Activated CD4-positive, alpha-beta T cell treated with anti-CD3 and anti-CD28 coated beads for 36 hours (primary cell): ENCODE results near the gene CFAP46. TPM values are rescaled to one million over a fixed set of nuclear protein-coding genes. Genes with fewer than 3 reads are reported as not detected.
"Not testable (repeated sequence)": the region's sequence is repeated elsewhere in the genome, so short reads cannot be mapped to it uniquely, and the experiment has no call there.

Source experiments
- ATAC-seq: fragments of 200-7000 bp; cut with Tn5 transposase; one replicate; pipeline ENCODE4 v1.10.0; 2021; ENCODE audit warnings: mild to moderate bottlenecking, moderate library complexity
- CTCF ChIA-PET: fragments of 350-600 bp; sonication (Branson Sonifier 250); formaldehyde crosslinking; loops from one replicate; lab custom pipeline; 2021; ENCODE audit warnings: antibody characterized with exemption; lab: Charles Lee
- POLR2A ChIA-PET: fragments of 350-600 bp; sonication (Branson Sonifier 250); formaldehyde crosslinking; loops from one replicate; lab custom pipeline; 2021; ENCODE audit warnings: antibody characterized with exemption, inconsistent platforms; lab: Charles Lee
- DNase-seq: peaks from one replicate; pipeline ENCODE4 v3.0.0-alpha.2; 2020
- H3K27ac Mint-ChIP-seq: one replicate; pipeline ENCODE4 v1.8.0; 2021; ENCODE audit warnings: mixed read lengths
- H3K27me3 Mint-ChIP-seq: one replicate; pipeline ENCODE4 v1.8.0; 2021; ENCODE audit warnings: mixed read lengths
- H3K36me3 Mint-ChIP-seq: one replicate; pipeline ENCODE4 v1.8.0; 2021; ENCODE audit warnings: low read depth, mixed read lengths
- H3K4me1 Mint-ChIP-seq: one replicate; pipeline ENCODE4 v1.8.0; 2021; ENCODE audit warnings: mixed read lengths
- H3K4me3 Mint-ChIP-seq: one replicate; pipeline ENCODE4 v1.8.0; 2021; ENCODE audit warnings: mild to moderate bottlenecking, moderate library complexity, mixed read lengths
- H3K9me3 Mint-ChIP-seq: one replicate; pipeline ENCODE4 v1.8.0; 2021; ENCODE audit warnings: low read depth, mixed read lengths
- intact Hi-C, 2 experiments: fragments of 100-400 bp; cut with DNase I in 1 of 2; cut with micrococcal nuclease in 1 of 2; formaldehyde crosslinking; loops; one replicate each; pipeline versions ENCODE4 v1.14.2 to v1.15.1; 2022 to 2024; cut with DNase I, micrococcal nuclease
- total RNA-seq, 2 experiments: library from RNA; stranded (reverse); gene quantifications; one replicate each; pipeline ENCODE4 v1.2.3, GENCODE V29; 2021

Gene CFAP46
- total RNA-seq, 2 experiments from 2014 or later: 0.16 to 0.21 TPM

- Mint-ChIP-seq H3K27ac (no peak overlapping the region), H3K4me3 (no peak overlapping the region), H3K27me3 (peaks cover 39% of the 10 kb centered on the region), H3K36me3 (no peaks in the 10 kb centered on the region), H3K9me3 (no peaks in the 10 kb centered on the region), H3K4me1 (peaks cover 26% of the 10 kb centered on the region)
- CTCF ChIA-PET: interaction anchor here (1.4 kb wide), 1 partner anchor 25 kb away, joined by 5 read pairs; no protein-coding TSS in a partner anchor
- POLR2A ChIA-PET: no interaction called here
- intact Hi-C loops: loop anchor here in 1 of 2 experiments (10.0 kb wide), 2 partner anchors 421 to 661 kb away; partner anchors contain the start of gene STK32C
- no peak for DNase-seq
- ATAC-seq: no peak
These were observed 23.2 kb upstream of the CFAP46 start for GRCh38 chr10:132965411-132966057.

GRCh38 chr10:132964707-132965410 lies 22.5 kb upstream of the CFAP46 start:
- H3K9me3 Mint-ChIP-seq, H3K4me3 Mint-ChIP-seq, H3K27ac Mint-ChIP-seq, POLR2A ChIA-PET, H3K36me3 Mint-ChIP-seq: not testable (repeated sequence)
- intact Hi-C loops: loop anchor here in 1 of 2 experiments (5.0 to 10.0 kb wide), 4 partner anchors 388 to 660 kb away; partner anchors contain the start of genes MTG1 and STK32C
- Mint-ChIP-seq H3K4me1 (peaks cover 26% of the 10 kb centered on the region), H3K27me3 (peaks cover 39% of the 10 kb centered on the region)
- CTCF ChIA-PET: interaction anchor here (1.4 kb wide), 1 partner anchor 25 kb away, joined by 5 read pairs; no protein-coding TSS in a partner anchor
- peak; percentile 13 for ATAC-seq
- DNase-seq: peak; percentile 53

GRCh38 chr10:132964231-132964630 lies 21.9 kb upstream of the CFAP46 start:
- Mint-ChIP-seq H3K27ac (no peak overlapping the region), H3K27me3 (peaks cover 39% of the 10 kb centered on the region), H3K9me3 (no peaks in the 10 kb centered on the region), H3K36me3 (no peaks in the 10 kb centered on the region), H3K4me1 (peaks cover 26% of the 10 kb centered on the region), H3K4me3 (no peak overlapping the region)
- DNase-seq (no peak), ATAC-seq (no peak)
- ChIA-PET POLR2A (no interaction called here), CTCF (interaction anchor here (1.4 kb wide), 1 partner anchor 24 kb away, joined by 5 read pairs; no protein-coding TSS in a partner anchor)
- intact Hi-C loops: loop anchor here in 1 of 2 experiments (5.0 to 10.0 kb wide), 4 partner anchors 387 to 659 kb away; partner anchors contain the start of genes MTG1 and STK32C

- peak overlapping the region; percentile 73 for H3K4me3 Mint-ChIP-seq
- ChIA-PET POLR2A (interaction anchor here (0.6 kb wide), 2 partner anchors 96 to 706 kb away, joined by 4 to 7 read pairs; no protein-coding TSS in a partner anchor), CTCF (interaction anchor here (0.8 kb wide), 1 partner anchor 162 kb away, joined by 3 read pairs; no protein-coding TSS in a partner anchor)
- intact Hi-C loops: loop anchor here in 1 of 2 experiments (1.0 to 10.0 kb wide), 8 partner anchors 59 to 659 kb away; partner anchors contain the start of genes MTG1 and STK32C
- peaks cover 26% of the 10 kb centered on the region for H3K4me1 Mint-ChIP-seq
- no peak for ATAC-seq
- H3K36me3 Mint-ChIP-seq: no peaks in the 10 kb centered on the region
- no peak overlapping the region for H3K27ac Mint-ChIP-seq
- no peak for DNase-seq
- H3K9me3 Mint-ChIP-seq: no peaks in the 10 kb centered on the region
- H3K27me3 Mint-ChIP-seq: peaks cover 33% of the 10 kb centered on the region
These were observed 21.1 kb upstream of the CFAP46 start for GRCh38 chr10:132963430-132963960.

- peaks cover 30% of the 10 kb centered on the region for H3K27me3 Mint-ChIP-seq
- POLR2A ChIA-PET: interaction anchor here (0.6 kb wide), 2 partner anchors 97 to 706 kb away, joined by 4 to 7 read pairs; no protein-coding TSS in a partner anchor
These were observed 20.5 kb upstream of the CFAP46 start for GRCh38 chr10:132962623-132963429.

GRCh38 chr10:132961787-132962622 lies 19.6 kb upstream of the CFAP46 start:
- CTCF ChIA-PET: interaction anchor here (0.6 to 1.4 kb wide), 3 partner anchors 22 to 664 kb away, joined by 3 to 5 read pairs (median 3); no protein-coding TSS in a partner anchor
- POLR2A ChIA-PET: no interaction called here

More at GRCh38 chr10:132962623-132963429, 20.5 kb upstream of the CFAP46 start:
- Mint-ChIP-seq H3K4me3 (peak overlapping the region; percentile 73), H3K27ac (peak overlapping the region; percentile 71), H3K36me3 (no peaks in the 10 kb centered on the region), H3K9me3 (no peaks in the 10 kb centered on the region), H3K4me1 (peaks cover 26% of the 10 kb centered on the region)
- DNase-seq: no peak
- CTCF ChIA-PET: interaction anchor here (0.6 to 1.4 kb wide), 5 partner anchors 23 to 665 kb away, joined by 3 to 5 read pairs (median 3); no protein-coding TSS in a partner anchor
- ATAC-seq: peak; percentile 62
- intact Hi-C loops: loop anchor here in 1 of 2 experiments (1.0 to 10.0 kb wide), 11 partner anchors 23 to 658 kb away; partner anchors contain the start of genes ECHS1, MTG1, STK32C and TUBGCP2

GRCh38 chr10:132961420-132961786 lies 19.0 kb upstream of the CFAP46 start:
- ATAC-seq: no peak
- Mint-ChIP-seq H3K4me3 (no peak overlapping the region), H3K27me3 (peaks cover 26% of the 10 kb centered on the region), H3K9me3 (no peaks in the 10 kb centered on the region), H3K4me1 (peaks cover 26% of the 10 kb centered on the region), H3K27ac (no peak overlapping the region), H3K36me3 (no peaks in the 10 kb centered on the region)
- intact Hi-C loops: loop anchor here in 1 of 2 experiments (5.0 to 10.0 kb wide), 4 partner anchors 384 to 657 kb away; partner anchors contain the start of genes MTG1 and STK32C
- ChIA-PET CTCF (interaction anchor here (1.4 kb wide), 1 partner anchor 296 kb away, joined by 3 read pairs; no protein-coding TSS in a partner anchor), POLR2A (no interaction called here)
- no peak for DNase-seq

More at GRCh38 chr10:132961787-132962622, 19.6 kb upstream of the CFAP46 start:
- H3K9me3 Mint-ChIP-seq: no peaks in the 10 kb centered on the region
- peak overlapping the region; percentile 71 for H3K27ac Mint-ChIP-seq
- DNase-seq (peak; percentile 90), ATAC-seq (peak; percentile 82)
- peaks cover 26% of the 10 kb centered on the region for H3K27me3 Mint-ChIP-seq
- H3K4me3 Mint-ChIP-seq: peak overlapping the region; percentile 73
- H3K4me1 Mint-ChIP-seq: peaks cover 26% of the 10 kb centered on the region
- intact Hi-C loops: loop anchor here in 1 of 2 experiments (1.0 to 10.0 kb wide), 9 partner anchors 22 to 657 kb away; partner anchors contain the start of genes ECHS1, MTG1, STK32C and TUBGCP2
- H3K36me3 Mint-ChIP-seq: no peaks in the 10 kb centered on the region

- ChIA-PET CTCF (no interaction called here), POLR2A (no interaction called here)
- Mint-ChIP-seq H3K4me1 (peaks cover 26% of the 10 kb centered on the region), H3K27me3 (peaks cover 20% of the 10 kb centered on the region), H3K27ac (no peak overlapping the region), H3K36me3 (no peaks in the 10 kb centered on the region), H3K9me3 (no peaks in the 10 kb centered on the region), H3K4me3 (no peak overlapping the region)
- DNase-seq: no peak
- no peak for ATAC-seq
- intact Hi-C loops: loop anchor here in 1 of 2 experiments (5.0 to 10.0 kb wide), 4 partner anchors 384 to 656 kb away; partner anchors contain the start of genes MTG1 and STK32C
These were observed 18.5 kb upstream of the CFAP46 start for GRCh38 chr10:132960631-132961419.

- Mint-ChIP-seq H3K9me3 (no peaks in the 10 kb centered on the region), H3K4me1 (peaks cover 26% of the 10 kb centered on the region), H3K27ac (no peak overlapping the region), H3K27me3 (peaks cover 17% of the 10 kb centered on the region), H3K4me3 (no peak overlapping the region), H3K36me3 (no peaks in the 10 kb centered on the region)
- intact Hi-C loops: loop anchor here in 1 of 2 experiments (5.0 to 10.0 kb wide), 4 partner anchors 383 to 655 kb away; partner anchors contain the start of genes MTG1 and STK32C
- ATAC-seq (no peak), DNase-seq (no peak)
- ChIA-PET CTCF (no interaction called here), POLR2A (no interaction called here)
These were observed 17.7 kb upstream of the CFAP46 start for GRCh38 chr10:132960071-132960472.
